ENCODE data around the gene NLRP12. TPM values are rescaled to one million over a fixed set of nuclear protein-coding genes. Genes with fewer than 3 reads are reported as not detected.

NLRP12 gene
- total and polyA plus RNA-seq, 2 of the 4 experiments (the other 2 are of a cell fraction), result not detected

DNA sequence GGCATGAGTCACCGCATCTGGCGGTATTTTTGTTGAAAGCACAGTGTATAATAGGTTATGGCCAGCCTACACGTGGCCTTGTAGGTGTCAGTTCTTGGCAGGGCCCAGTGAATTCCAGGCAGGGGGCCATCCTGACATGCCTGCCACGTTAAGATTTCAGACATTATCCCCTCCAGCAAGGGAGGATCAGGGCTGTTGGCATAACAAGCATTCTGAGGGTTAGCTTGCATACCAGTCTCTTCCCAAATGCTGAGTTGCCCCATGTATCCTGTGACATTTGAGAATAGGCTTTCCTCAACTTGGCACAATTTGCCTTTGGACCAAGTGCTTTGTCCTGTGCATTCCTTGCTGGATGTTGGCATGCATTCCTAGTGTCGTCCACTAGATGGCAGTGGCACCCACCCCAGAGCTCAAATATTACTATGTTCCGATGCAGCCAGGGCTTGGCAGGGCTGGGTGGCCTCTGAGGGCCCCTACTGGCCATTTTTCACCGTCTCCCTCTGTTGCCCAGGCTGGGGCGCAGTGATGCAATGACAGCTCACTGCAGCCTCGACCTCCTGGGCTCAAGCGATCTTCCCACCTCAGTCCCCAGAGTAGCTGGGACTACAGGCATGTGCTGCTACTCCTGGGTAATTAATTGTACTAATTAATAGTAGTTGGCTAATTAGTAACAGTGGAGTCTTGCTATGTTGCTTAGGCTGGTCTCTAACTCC is 31.2 kb downstream of the NLRP12 start:
- Histone ChIP-seq H2AK5ac (ENCODE audit: low read depth, low read length) (no peak overlapping the region), H3K56ac (ENCODE audit: extremely low read depth, insufficient read depth, low read length) (no peak overlapping the region), H3K27ac (ENCODE audit: insufficient read depth, low read length) (no peak overlapping the region), H3K4ac (ENCODE audit: low read depth, low read length) (no peak overlapping the region), H2AK9ac (replicated peaks; ENCODE audit: low read depth, low read length, poor library complexity) (no peak overlapping the region), H4K5ac (ENCODE audit: low read depth, low read length) (no peak overlapping the region), H3K4me1 (ENCODE audit: control insufficient read depth, insufficient read depth, low read length) (no peaks in the 10 kb centered on the region), H3K14ac (replicated peaks; ENCODE audit: low read depth, low read length) (no peak overlapping the region), H3K79me1 (ENCODE audit: low read depth in 1 of 2, low read length in 2 of 2) (no peaks in the 10 kb centered on the region), H2BK120ac (ENCODE audit: low read depth, low read length) (no peak overlapping the region), H3K4me3 (ENCODE audit: insufficient read depth, low read depth, low read length) (no peak overlapping the region), H3K9me3 (ENCODE audit: control insufficient read depth, insufficient read depth, low read length) (peaks cover under 1% of the 10 kb centered on the region; the same call in 1 of the 2 replicates), H4K91ac (ENCODE audit: insufficient read depth, low read depth, low read length) (no peak overlapping the region), H3K4me2 (ENCODE audit: low read depth, low read length) (no peak overlapping the region), H3K36me3 (ENCODE audit: control insufficient read depth, insufficient read depth, low read length) (no peaks in the 10 kb centered on the region), H3K23ac (ENCODE audit: low read depth, low read length) (no peak overlapping the region), H2BK15ac (ENCODE audit: low read depth, low read length) (no peak overlapping the region), H2AFZ (replicated peaks; ENCODE audit: low read length, poor library complexity) (peak overlapping the region; percentile 45), H2BK5ac (ENCODE audit: low read depth, low read length, poor library complexity, severe bottlenecking) (no peak overlapping the region), H3K9me1 (ENCODE audit: insufficient read depth, low read length) (no peaks in the 10 kb centered on the region), H4K20me1 (ENCODE audit: insufficient read depth, low read length) (no peaks in the 10 kb centered on the region), H4K8ac (ENCODE audit: low read depth in 2 of 2, low read length in 2 of 2) (no peak overlapping the region), H3K9ac (ENCODE audit: low read depth, low read length) (no peak overlapping the region), H3K27me3 (ENCODE audit: control insufficient read depth, insufficient read depth, low read length) (no peaks in the 10 kb centered on the region), H2BK20ac (ENCODE audit: low read depth, low read length) (no peak overlapping the region), H3K18ac (ENCODE audit: low read depth, low read length) (no peak overlapping the region)
- in situ Hi-C loops (cut with MboI; ENCODE audit: low sequenced_read_pairs) (no loop called here), dilution Hi-C loops (cut with HindIII; ENCODE audit: low sequenced_read_pairs, unreplicated experiment) (no loop called here), intact Hi-C loops (cut with micrococcal nuclease) (loop anchor here (5.0 kb wide), 2 partner anchors 239 to 596 kb away; no protein-coding TSS in a partner anchor)
- peak; percentile 100 for ATAC-seq (ENCODE audit: low read depth)
- CTCF ChIA-PET, result interaction anchor here (0.5 to 2.1 kb wide), 15 partner anchors 13 to 644 kb away, joined by 3 to 12 read pairs (median 3); no protein-coding TSS in a partner anchor
- no TSS peak for BruUV-seq (replicated peaks)
- POLR2A ChIA-PET (ENCODE audit: unreplicated experiment), result no interaction called here
- DNase-seq, result peak; percentile 75
- WGBS, 2 experiments (ENCODE audit: extremely low coverage in 2 of 2, insufficient read length in 1 of 2), result 0% methylated on average over 2 of the region's 10 CpGs; no CpG with 5 or more reads in 1 of the 2 experiments
- TF ChIP-seq NFE2L2 (IDR thresholded peaks at IDR 0.05; ENCODE audit: low read depth, low read length) (no peak), CHD1 (IDR thresholded peaks at IDR 0.05; ENCODE audit: low read depth, low read length) (no peak), CEBPB (IDR thresholded peaks at IDR 0.05; ENCODE audit: low read depth, low read length) (peak; percentile 91), MAZ (IDR thresholded peaks at IDR 0.05; ENCODE audit: borderline replicate concordance, low read depth, low read length) (0 out of 2 replicates have a peak, but pooled peaks have one; percentile 15), RFX5 (IDR thresholded peaks at IDR 0.05; ENCODE audit: low read depth, low read length) (no peak), MXI1 (IDR thresholded peaks at IDR 0.05; ENCODE audit: borderline replicate concordance, low read depth, low read length) (no peak), FOS (IDR thresholded peaks at IDR 0.05; ENCODE audit: low read depth, low read length) (no peak), POLR2A (IDR thresholded peaks at IDR 0.05; ENCODE audit: low read depth, low read length) (no peak), RAD21 (IDR thresholded peaks at IDR 0.05; ENCODE audit: low read length) (peak; percentile 74), SMC3 (IDR thresholded peaks at IDR 0.05; ENCODE audit: low read depth, low read length) (peak; percentile 69), MAFK (IDR thresholded peaks at IDR 0.05; ENCODE audit: low read depth, low read length) (no peak), BHLHE40 (IDR thresholded peaks at IDR 0.05; ENCODE audit: low read depth, low read length) (no peak)
- TF ChIP-seq, protein P1, sequence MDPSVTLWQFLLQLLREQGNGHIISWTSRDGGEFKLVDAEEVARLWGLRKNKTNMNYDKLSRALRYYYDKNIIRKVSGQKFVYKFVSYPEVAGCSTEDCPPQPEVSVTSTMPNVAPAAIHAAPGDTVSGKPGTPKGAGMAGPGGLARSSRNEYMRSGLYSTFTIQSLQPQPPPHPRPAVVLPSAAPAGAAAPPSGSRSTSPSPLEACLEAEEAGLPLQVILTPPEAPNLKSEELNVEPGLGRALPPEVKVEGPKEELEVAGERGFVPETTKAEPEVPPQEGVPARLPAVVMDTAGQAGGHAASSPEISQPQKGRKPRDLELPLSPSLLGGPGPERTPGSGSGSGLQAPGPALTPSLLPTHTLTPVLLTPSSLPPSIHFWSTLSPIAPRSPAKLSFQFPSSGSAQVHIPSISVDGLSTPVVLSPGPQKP (IDR thresholded peaks at IDR 0.05; ENCODE audit: borderline replicate concordance, low read depth, low read length), result no peak
- TF ChIP-seq, protein P2, sequence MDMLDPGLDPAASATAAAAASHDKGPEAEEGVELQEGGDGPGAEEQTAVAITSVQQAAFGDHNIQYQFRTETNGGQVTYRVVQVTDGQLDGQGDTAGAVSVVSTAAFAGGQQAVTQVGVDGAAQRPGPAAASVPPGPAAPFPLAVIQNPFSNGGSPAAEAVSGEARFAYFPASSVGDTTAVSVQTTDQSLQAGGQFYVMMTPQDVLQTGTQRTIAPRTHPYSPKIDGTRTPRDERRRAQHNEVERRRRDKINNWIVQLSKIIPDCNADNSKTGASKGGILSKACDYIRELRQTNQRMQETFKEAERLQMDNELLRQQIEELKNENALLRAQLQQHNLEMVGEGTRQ (IDR thresholded peaks at IDR 0.05; ENCODE audit: low read depth, low read length), result no peak
- TF ChIP-seq, protein P3, sequence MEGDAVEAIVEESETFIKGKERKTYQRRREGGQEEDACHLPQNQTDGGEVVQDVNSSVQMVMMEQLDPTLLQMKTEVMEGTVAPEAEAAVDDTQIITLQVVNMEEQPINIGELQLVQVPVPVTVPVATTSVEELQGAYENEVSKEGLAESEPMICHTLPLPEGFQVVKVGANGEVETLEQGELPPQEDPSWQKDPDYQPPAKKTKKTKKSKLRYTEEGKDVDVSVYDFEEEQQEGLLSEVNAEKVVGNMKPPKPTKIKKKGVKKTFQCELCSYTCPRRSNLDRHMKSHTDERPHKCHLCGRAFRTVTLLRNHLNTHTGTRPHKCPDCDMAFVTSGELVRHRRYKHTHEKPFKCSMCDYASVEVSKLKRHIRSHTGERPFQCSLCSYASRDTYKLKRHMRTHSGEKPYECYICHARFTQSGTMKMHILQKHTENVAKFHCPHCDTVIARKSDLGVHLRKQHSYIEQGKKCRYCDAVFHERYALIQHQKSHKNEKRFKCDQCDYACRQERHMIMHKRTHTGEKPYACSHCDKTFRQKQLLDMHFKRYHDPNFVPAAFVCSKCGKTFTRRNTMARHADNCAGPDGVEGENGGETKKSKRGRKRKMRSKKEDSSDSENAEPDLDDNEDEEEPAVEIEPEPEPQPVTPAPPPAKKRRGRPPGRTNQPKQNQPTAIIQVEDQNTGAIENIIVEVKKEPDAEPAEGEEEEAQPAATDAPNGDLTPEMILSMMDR (conservative IDR thresholded peaks at IDR 0.05; ENCODE audit: low read depth, low read length), result peak; percentile 96

Measured in IMR-90 (cell line).